ENCODE results near the gene SH3GL2. TPM values are rescaled to one million over a fixed set of nuclear protein-coding genes. Genes with fewer than 3 reads are reported as not detected.

Gene SH3GL2
- total RNA-seq, 1 donor from 2014 or later = 0.51 TPM

DNA sequence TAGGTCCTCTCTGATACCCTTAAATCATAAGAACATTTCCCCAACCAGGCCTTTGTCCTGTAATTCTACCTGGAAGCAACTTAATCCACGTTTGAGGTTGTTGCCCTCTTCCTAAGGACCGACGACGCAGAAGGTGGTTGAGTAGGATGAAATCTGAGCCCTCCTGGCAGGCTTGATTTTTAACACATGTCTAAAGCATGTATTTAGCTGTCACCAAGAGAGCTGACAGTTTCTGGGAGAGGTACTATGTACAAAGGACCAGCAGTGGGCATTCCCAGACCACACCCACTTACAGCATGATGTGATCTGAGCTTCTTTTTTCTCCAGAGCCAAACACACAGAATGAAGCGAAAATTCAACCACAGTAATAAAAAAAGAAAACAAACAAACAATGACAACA lies 260.9 kb downstream of the SH3GL2 start:
- Mint-ChIP-seq H3K27me3 (ENCODE audit: low read depth) (peaks cover 7% of the 10 kb centered on the region), H3K4me1 (no peaks in the 10 kb centered on the region), H3K36me3 (no peaks in the 10 kb centered on the region), H3K4me3 (no peak overlapping the region), H3K27ac (no peak overlapping the region), H3K9me3 (peaks cover 16% of the 10 kb centered on the region)
- no peak for DNase-seq (ENCODE audit: low spot score in 2 of 2, unreplicated experiment in 2 of 2)
- TF ChIP-seq, protein P1, sequence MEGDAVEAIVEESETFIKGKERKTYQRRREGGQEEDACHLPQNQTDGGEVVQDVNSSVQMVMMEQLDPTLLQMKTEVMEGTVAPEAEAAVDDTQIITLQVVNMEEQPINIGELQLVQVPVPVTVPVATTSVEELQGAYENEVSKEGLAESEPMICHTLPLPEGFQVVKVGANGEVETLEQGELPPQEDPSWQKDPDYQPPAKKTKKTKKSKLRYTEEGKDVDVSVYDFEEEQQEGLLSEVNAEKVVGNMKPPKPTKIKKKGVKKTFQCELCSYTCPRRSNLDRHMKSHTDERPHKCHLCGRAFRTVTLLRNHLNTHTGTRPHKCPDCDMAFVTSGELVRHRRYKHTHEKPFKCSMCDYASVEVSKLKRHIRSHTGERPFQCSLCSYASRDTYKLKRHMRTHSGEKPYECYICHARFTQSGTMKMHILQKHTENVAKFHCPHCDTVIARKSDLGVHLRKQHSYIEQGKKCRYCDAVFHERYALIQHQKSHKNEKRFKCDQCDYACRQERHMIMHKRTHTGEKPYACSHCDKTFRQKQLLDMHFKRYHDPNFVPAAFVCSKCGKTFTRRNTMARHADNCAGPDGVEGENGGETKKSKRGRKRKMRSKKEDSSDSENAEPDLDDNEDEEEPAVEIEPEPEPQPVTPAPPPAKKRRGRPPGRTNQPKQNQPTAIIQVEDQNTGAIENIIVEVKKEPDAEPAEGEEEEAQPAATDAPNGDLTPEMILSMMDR (IDR thresholded peaks at IDR 0.05; ENCODE audit: unreplicated experiment) = no peak

DNA sequence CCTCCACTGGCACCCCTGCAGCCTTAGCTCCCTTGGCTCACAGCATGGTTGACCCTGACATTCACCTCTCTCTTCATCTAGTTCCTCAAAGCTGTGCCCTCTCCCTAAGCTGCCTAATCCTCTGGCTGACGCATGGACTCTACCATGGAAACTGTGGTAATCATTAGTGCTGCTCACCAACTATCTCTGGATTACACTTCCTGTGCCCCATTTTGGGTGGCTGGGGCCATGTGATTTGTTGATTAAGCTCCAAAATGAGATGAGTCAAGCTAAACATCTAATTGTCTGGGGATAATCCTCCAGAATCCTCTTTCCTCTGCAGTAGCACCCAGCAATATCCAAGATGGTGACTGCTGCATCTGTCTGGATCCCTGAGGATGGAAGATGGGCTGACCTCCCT lies 264.4 kb downstream of the SH3GL2 start:
- H3K4me3 Mint-ChIP-seq = no peak overlapping the region
- DNase-seq (ENCODE audit: low spot score in 2 of 2, unreplicated experiment in 2 of 2) = no peak
- H3K4me1 Mint-ChIP-seq = no peaks in the 10 kb centered on the region
- H3K27me3 Mint-ChIP-seq (ENCODE audit: low read depth) = no peaks in the 10 kb centered on the region
- H3K27ac Mint-ChIP-seq = no peak overlapping the region
- H3K9me3 Mint-ChIP-seq = peaks cover 23% of the 10 kb centered on the region
- no peaks in the 10 kb centered on the region for H3K36me3 Mint-ChIP-seq
- TF ChIP-seq, protein P1 (IDR thresholded peaks at IDR 0.05; ENCODE audit: unreplicated experiment) = no peak

All from mesothelial cell of epicardium (in vitro differentiated cells).